Nephron (organoid): Measurements from ENCODE around the gene GBE1.

Experiments
- H3K27ac Mint-ChIP-seq, 3 experiments: 2 replicates each; pipeline ENCODE4 v1.8.0; 2020; ENCODE audit warnings: mixed read lengths in 3 of 3, mild to moderate bottlenecking in 2 of 3, moderate library complexity in 1 of 3
- H3K27me3 Mint-ChIP-seq: 2 replicates; pipeline ENCODE4 v1.8.0; 2021; ENCODE audit warnings: low read depth, mild to moderate bottlenecking, moderate library complexity, mixed read lengths
- H3K36me3 Mint-ChIP-seq: 2 replicates; pipeline ENCODE4 v1.8.0; 2020; ENCODE audit warnings: low read depth, mixed read lengths
- H3K4me1 Mint-ChIP-seq: 2 replicates; pipeline ENCODE4 v1.8.0; 2020; ENCODE audit warnings: mixed read lengths
- H3K4me3 Mint-ChIP-seq, 3 experiments: 2 replicates each; pipeline ENCODE4 v1.8.0; 2020; ENCODE audit warnings: mild to moderate bottlenecking in 3 of 3, mixed read lengths in 3 of 3, moderate library complexity in 2 of 3
- H3K9me3 Mint-ChIP-seq: 2 replicates; pipeline ENCODE4 v1.8.0; 2020; ENCODE audit warnings: mixed read lengths
- TF ChIP-seq, protein P1 (sequence below), 3 experiments: fragments of 200-600 bp; sonication (generic); IDR thresholded peaks; one replicate each; pipeline ENCODE4 v1.5.0; 2021; ENCODE audit warnings: antibody characterized with exemption in 3 of 3; ENCODE audit not compliant: unreplicated experiment in 3 of 3

The GBE1 gene

DNA sequence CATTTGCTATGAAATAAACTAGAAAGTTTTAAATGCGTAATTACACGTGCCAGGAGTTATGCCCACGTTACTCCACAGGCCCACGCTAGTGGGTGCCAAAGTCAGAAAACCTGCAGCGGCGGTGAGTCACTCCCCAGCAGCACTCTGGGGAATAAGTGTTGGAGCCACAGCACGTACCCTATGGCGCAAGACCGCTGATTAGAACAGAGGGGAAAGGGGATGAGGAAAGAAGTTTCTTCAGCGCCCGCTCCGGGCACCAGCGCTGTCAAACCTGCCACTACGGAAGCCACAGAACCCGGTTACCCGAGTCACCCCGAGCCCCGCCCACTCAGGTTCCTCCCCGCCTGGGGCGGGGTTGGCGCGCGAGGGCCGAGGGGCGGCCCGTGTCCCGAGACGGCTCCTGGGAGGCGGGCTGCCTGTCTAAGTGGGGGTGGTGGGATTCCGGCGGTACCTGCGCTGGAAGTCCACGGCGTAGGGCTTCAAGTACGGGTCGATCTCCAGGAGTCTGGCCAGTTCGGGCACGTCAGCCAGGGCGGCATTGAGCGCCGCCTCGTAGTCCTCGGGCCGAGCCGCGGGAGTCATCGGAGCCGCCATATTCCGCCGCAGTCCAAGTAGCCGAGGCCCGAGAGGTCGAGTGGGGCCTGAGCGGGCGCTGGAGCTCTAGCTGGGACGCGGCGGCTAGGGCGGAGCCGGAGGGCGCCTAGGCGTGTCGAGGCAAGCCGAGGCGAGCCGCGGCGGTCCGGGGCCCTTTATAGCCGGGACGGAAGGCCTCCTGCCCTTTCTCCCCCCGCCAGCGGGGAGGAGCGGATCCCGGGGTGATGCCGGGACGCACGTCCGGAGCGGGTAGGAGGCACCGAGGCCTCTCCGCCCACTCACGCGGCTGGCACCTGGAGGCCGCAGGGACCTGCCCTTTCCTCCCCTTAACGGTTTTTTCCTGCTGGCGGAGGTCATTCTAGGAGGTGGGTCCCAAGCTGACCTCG is at the start of gene GBE1:
GBE1 (minus strand) TSS at position 722 of the 980 bp plus-strand sequence; CDS start at position 594, 128 bp downstream.
- TF ChIP-seq, protein P1, sequence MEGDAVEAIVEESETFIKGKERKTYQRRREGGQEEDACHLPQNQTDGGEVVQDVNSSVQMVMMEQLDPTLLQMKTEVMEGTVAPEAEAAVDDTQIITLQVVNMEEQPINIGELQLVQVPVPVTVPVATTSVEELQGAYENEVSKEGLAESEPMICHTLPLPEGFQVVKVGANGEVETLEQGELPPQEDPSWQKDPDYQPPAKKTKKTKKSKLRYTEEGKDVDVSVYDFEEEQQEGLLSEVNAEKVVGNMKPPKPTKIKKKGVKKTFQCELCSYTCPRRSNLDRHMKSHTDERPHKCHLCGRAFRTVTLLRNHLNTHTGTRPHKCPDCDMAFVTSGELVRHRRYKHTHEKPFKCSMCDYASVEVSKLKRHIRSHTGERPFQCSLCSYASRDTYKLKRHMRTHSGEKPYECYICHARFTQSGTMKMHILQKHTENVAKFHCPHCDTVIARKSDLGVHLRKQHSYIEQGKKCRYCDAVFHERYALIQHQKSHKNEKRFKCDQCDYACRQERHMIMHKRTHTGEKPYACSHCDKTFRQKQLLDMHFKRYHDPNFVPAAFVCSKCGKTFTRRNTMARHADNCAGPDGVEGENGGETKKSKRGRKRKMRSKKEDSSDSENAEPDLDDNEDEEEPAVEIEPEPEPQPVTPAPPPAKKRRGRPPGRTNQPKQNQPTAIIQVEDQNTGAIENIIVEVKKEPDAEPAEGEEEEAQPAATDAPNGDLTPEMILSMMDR (IDR thresholded peaks at IDR 0.05; ENCODE audit: unreplicated experiment in 3 of 3): peak; percentile 35 to 39 (median 35)
- no peaks in the 10 kb centered on the region for H3K27me3 Mint-ChIP-seq
- H3K36me3 Mint-ChIP-seq: peaks cover 39% of the 10 kb centered on the region
- H3K4me3 Mint-ChIP-seq: peak within 1 kb of the TSS; percentile 92 to 97 (median 97)
- H3K27ac Mint-ChIP-seq: peak within 1 kb of the TSS; percentile 96 to 99 (median 99)
- H3K9me3 Mint-ChIP-seq: peaks cover under 1% of the 10 kb centered on the region
- H3K4me1 Mint-ChIP-seq: peaks cover 26% of the 10 kb centered on the region

DNA sequence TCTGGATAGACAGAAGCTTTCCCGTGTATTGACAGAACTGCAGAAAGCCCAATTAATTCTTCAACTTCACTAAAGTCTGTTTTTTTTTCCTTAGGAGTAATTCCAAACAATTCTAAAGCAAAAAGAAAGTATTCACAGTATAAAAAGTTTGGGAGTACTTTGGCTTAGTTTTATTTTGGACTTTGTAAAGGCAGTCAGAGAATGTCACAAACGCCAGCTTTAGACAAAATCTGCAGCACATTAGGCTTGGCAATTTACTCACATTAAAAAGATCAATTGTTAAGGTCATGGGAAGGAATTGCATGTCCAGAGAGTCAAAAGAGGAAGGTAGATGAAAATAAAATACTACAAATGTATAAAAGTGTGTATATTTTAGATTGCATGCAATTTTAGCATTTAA is 47.5 kb upstream of the GBE1 start:
- TF ChIP-seq, protein P1 (IDR thresholded peaks at IDR 0.05; ENCODE audit: unreplicated experiment in 3 of 3): no peak
- H3K36me3 Mint-ChIP-seq: no peaks in the 10 kb centered on the region
- no peak overlapping the region for H3K27ac Mint-ChIP-seq
- no peaks in the 10 kb centered on the region for H3K27me3 Mint-ChIP-seq
- H3K4me3 Mint-ChIP-seq: no peak overlapping the region
- H3K4me1 Mint-ChIP-seq: no peaks in the 10 kb centered on the region
- peaks cover 3% of the 10 kb centered on the region for H3K9me3 Mint-ChIP-seq

- H3K27me3 Mint-ChIP-seq: no peaks in the 10 kb centered on the region
- no peaks in the 10 kb centered on the region for H3K36me3 Mint-ChIP-seq
- H3K4me3 Mint-ChIP-seq: no peak overlapping the region
- no peak overlapping the region for H3K27ac Mint-ChIP-seq
- no peaks in the 10 kb centered on the region for H3K4me1 Mint-ChIP-seq
- TF ChIP-seq, protein P1 (IDR thresholded peaks at IDR 0.05; ENCODE audit: unreplicated experiment in 3 of 3): no peak
- H3K9me3 Mint-ChIP-seq: no peaks in the 10 kb centered on the region
Measured at GRCh38 chr3:81799403-81799802, 38.0 kb upstream of the GBE1 start.

- H3K27me3 Mint-ChIP-seq: no peaks in the 10 kb centered on the region
- H3K27ac Mint-ChIP-seq: no peak overlapping the region
- H3K9me3 Mint-ChIP-seq: no peaks in the 10 kb centered on the region
- peaks cover 8% of the 10 kb centered on the region for H3K4me1 Mint-ChIP-seq
- no peaks in the 10 kb centered on the region for H3K36me3 Mint-ChIP-seq
- TF ChIP-seq, protein P1 (IDR thresholded peaks at IDR 0.05; ENCODE audit: unreplicated experiment in 3 of 3): no peak
- no peak overlapping the region for H3K4me3 Mint-ChIP-seq
Measured at GRCh38 chr3:81793410-81793809, 32.0 kb upstream of the GBE1 start.

- no peak overlapping the region for H3K27ac Mint-ChIP-seq
- H3K9me3 Mint-ChIP-seq: no peaks in the 10 kb centered on the region
- no peaks in the 10 kb centered on the region for H3K27me3 Mint-ChIP-seq
- peaks cover 10% of the 10 kb centered on the region for H3K4me1 Mint-ChIP-seq
- TF ChIP-seq, protein P1 (IDR thresholded peaks at IDR 0.05; ENCODE audit: unreplicated experiment in 3 of 3): no peak
- no peak overlapping the region for H3K4me3 Mint-ChIP-seq
- no peaks in the 10 kb centered on the region for H3K36me3 Mint-ChIP-seq
Measured at GRCh38 chr3:81790117-81790516, 28.7 kb upstream of the GBE1 start.
